PC-3 (cell line): ENCODE results near the gene LTBP3.

Experiments used
- CTCF ChIP-seq: fragments of 300-600 bp; sonication (generic); conservative IDR thresholded peaks from 2 replicates; pipeline ENCODE4 v1.5.1; 2017; ENCODE audit warnings: antibody characterized with exemption, low read depth, mild to moderate bottlenecking, low read length
- EZH2 ChIP-seq: fragments of 300-600 bp; sonication (generic); IDR thresholded peaks from one replicate; pipeline ENCODE4 v1.6.1; 2017; ENCODE audit warnings: antibody characterized with exemption, mild to moderate bottlenecking, low read length; ENCODE audit not compliant: unreplicated experiment
- EZH2phosphoT487 ChIP-seq: fragments of 300-600 bp; sonication (generic); IDR thresholded peaks from 2 replicates; pipeline ENCODE4 v1.6.1; 2018; ENCODE audit warnings: mild to moderate bottlenecking, antibody characterized with exemption, low read length, borderline replicate concordance

GRCh38 chr11:65576232-65576866 is 18.2 kb upstream of the LTBP3 start:
- no peak for TF ChIP-seq EZH2
- no peak for TF ChIP-seq CTCF
- TF ChIP-seq EZH2phosphoT487 = no peak
